Left ventricle myocardium inferior (tissue), 1 donor: Measurements from ENCODE around the gene AMIGO3. TPM values are rescaled to one million over a fixed set of nuclear protein-coding genes. Genes with fewer than 3 reads are reported as not detected.

Experiments
- DNase-seq: peaks from one replicate; pipeline ENCODE4 v3.0.0-alpha.2; 2020
- H3K27ac ChIP-seq: fragments of 200-600 bp; replicated peaks from 2 replicates; pipeline ENCODE4 v1.8.0; 2021
- H3K27me3 ChIP-seq: fragments of 200-600 bp; 2 replicates; pipeline ENCODE4 v1.8.0; 2021; ENCODE audit warnings: low read depth
- H3K36me3 ChIP-seq: fragments of 200-600 bp; 2 replicates; pipeline ENCODE4 v1.8.0; 2021
- H3K4me1 ChIP-seq: fragments of 200-600 bp; 2 replicates; pipeline ENCODE4 v1.8.0; 2021
- H3K4me3 ChIP-seq: fragments of 200-600 bp; 2 replicates; pipeline ENCODE4 v1.8.0; 2021; ENCODE audit warnings: mild to moderate bottlenecking, moderate library complexity
- H3K9me3 ChIP-seq: fragments of 200-600 bp; replicated peaks from 2 replicates; pipeline ENCODE4 v1.8.0; 2021
- intact Hi-C: fragments of 100-400 bp; cut with micrococcal nuclease; formaldehyde crosslinking; loops from one replicate; pipeline ENCODE4 v1.11.0; 2022
- total RNA-seq: library from RNA; stranded (reverse); fragmentation: NEBNext Ultra II Directional; extraction: Animal tissue kit (Norgen Biotek cat#: 25700); gene quantifications from one replicate; pipeline ENCODE4 v1.2.1, GENCODE V29; 2021
- TF ChIP-seq, protein P1 (sequence below): fragments of 200-600 bp; IDR thresholded peaks from 2 replicates; pipeline ENCODE4 v1.8.0; 2021; ENCODE audit warnings: antibody characterized with exemption, mild to moderate bottlenecking, borderline replicate concordance
- donor health status: DM: no; HTN: yes; CAD: no; lungs with severe emphysema.

The AMIGO3 gene
- total RNA-seq, 1 donor from 2014 or later, result not detected

DNA sequence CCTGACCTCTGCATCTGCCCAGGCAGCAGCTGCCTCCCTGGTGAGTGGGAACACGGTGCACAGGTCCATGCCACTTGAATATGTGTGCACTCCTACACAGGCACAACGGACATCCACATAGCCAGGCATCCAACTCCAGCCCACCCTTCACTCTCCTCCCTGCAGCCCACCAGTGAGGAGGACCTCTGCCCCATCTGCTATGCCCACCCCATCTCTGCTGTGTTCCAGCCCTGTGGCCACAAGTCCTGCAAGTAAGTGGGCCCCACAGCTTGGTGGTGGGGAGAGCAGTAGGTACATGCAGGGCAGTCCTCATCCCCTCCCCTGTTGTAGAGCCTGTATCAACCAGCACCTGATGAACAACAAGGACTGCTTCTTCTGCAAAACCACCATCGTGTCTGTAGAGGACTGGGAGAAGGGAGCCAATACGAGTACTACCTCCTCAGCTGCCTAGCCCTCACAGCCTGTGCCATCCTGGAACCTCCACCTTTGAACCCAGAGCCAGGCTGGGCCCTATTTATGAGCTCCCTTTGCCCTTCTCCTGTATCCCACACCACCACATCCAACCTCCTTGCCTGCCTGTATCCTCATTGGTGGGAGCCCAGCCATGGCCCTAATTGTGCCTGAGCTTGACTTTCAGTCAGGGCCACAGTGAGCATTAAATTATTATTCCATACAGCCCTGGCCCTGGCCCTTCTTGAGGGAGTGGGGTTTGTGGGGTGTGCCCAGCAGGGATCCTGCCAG is 1.5 kb upstream of the AMIGO3 start:
- H3K4me1 ChIP-seq, result peaks cover 62% of the 10 kb centered on the region
- peaks cover 36% of the 10 kb centered on the region for H3K36me3 ChIP-seq
- DNase-seq, result peak; percentile 14
- H3K27me3 ChIP-seq, result no peaks in the 10 kb centered on the region
- intact Hi-C loops, result no loop called here
- TF ChIP-seq, protein P1, sequence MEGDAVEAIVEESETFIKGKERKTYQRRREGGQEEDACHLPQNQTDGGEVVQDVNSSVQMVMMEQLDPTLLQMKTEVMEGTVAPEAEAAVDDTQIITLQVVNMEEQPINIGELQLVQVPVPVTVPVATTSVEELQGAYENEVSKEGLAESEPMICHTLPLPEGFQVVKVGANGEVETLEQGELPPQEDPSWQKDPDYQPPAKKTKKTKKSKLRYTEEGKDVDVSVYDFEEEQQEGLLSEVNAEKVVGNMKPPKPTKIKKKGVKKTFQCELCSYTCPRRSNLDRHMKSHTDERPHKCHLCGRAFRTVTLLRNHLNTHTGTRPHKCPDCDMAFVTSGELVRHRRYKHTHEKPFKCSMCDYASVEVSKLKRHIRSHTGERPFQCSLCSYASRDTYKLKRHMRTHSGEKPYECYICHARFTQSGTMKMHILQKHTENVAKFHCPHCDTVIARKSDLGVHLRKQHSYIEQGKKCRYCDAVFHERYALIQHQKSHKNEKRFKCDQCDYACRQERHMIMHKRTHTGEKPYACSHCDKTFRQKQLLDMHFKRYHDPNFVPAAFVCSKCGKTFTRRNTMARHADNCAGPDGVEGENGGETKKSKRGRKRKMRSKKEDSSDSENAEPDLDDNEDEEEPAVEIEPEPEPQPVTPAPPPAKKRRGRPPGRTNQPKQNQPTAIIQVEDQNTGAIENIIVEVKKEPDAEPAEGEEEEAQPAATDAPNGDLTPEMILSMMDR, result no peak
- no peak overlapping the region for H3K4me3 ChIP-seq
- H3K9me3 ChIP-seq, result no peaks in the 10 kb centered on the region
- H3K27ac ChIP-seq, result no peak overlapping the region

DNA sequence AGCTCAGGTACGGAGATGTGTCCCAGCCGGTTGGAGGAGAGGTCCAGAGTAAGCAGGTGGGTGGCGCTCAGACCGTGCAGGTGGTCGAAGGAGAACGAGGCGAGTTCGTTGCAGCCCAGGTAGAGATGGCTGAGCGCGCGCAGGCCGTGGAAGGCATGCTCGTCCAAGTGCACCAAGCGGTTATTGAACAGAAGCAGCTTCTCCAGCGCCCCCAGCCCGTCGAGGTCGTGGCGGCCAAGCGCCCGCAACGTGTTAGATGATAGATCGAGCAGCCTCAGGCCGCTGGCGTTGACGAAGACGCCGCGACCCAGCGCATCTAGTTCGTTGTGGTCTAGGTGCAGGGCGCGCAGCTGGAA is 648 bp downstream of the AMIGO3 start:
- H3K9me3 ChIP-seq, result no peaks in the 10 kb centered on the region
- H3K36me3 ChIP-seq, result peaks cover 40% of the 10 kb centered on the region
- peak overlapping the region; percentile 82 for H3K27ac ChIP-seq
- H3K27me3 ChIP-seq, result no peaks in the 10 kb centered on the region
- DNase-seq, result no peak
- TF ChIP-seq, protein P1, result no peak
- H3K4me1 ChIP-seq, result peaks cover 49% of the 10 kb centered on the region
- peak overlapping the region; percentile 78 for H3K4me3 ChIP-seq
- intact Hi-C loops, result no loop called here

DNA sequence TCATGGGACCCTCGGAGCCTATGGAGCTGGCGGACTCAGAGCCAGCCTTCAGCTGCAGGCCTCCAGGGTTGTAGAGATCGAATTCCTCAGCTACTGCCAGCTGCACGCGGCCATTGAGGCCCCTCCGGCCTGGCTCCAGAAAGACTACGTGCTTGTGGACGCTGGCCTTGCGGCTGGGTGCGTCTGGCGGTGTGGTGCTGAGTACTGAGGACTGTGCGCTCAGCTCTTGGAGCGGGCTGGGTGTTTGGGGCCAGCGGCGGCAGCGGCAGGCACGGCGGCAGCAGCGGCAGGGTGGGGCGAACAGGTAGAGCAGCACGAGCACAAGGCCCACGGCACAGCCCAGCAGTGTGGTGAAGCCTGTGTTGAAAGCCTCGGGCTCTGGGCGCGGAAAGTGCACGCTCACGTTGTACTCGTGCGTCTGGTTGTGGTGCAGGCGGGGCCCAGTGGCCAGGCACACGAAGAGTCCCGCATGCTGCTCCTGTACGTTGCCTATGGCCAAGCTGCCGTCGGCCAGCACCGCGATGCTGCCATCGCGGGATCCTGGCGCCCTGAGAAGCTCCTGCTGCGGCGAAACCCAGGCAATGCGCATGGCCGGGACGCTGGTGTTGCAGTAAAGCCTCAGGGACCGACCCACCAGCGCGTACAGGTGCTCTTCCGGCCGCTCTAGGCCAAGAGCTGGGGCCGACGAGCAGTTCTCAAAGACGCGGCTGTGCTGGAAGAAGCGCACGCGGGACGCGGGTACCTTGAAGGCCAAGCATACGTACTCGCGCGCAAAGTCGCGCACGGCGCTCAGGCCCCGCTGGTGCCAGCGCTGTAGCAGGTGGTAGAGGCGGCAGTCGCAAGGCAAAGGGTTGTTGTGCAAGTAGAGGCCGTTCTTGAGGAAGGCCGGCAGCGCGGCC is 1.3 kb downstream of the AMIGO3 start:
- intact Hi-C loops, result no loop called here
- no peak for DNase-seq
- peaks cover 41% of the 10 kb centered on the region for H3K36me3 ChIP-seq
- TF ChIP-seq, protein P1, result no peak
- no peak overlapping the region for H3K27ac ChIP-seq
- peak overlapping the region; percentile 78 for H3K4me3 ChIP-seq
- H3K27me3 ChIP-seq, result no peaks in the 10 kb centered on the region
- peaks cover 43% of the 10 kb centered on the region for H3K4me1 ChIP-seq
- no peaks in the 10 kb centered on the region for H3K9me3 ChIP-seq

GRCh38 chr3:49717211-49717958 is 2.1 kb downstream of the AMIGO3 start:
- no peak for DNase-seq
- Histone ChIP-seq H3K27me3 (no peaks in the 10 kb centered on the region), H3K27ac (no peak overlapping the region), H3K4me3 (no peak overlapping the region), H3K9me3 (no peaks in the 10 kb centered on the region), H3K4me1 (peaks cover 35% of the 10 kb centered on the region), H3K36me3 (peaks cover 47% of the 10 kb centered on the region)
- intact Hi-C loops, result no loop called here
- TF ChIP-seq, protein P1, result no peak

DNA sequence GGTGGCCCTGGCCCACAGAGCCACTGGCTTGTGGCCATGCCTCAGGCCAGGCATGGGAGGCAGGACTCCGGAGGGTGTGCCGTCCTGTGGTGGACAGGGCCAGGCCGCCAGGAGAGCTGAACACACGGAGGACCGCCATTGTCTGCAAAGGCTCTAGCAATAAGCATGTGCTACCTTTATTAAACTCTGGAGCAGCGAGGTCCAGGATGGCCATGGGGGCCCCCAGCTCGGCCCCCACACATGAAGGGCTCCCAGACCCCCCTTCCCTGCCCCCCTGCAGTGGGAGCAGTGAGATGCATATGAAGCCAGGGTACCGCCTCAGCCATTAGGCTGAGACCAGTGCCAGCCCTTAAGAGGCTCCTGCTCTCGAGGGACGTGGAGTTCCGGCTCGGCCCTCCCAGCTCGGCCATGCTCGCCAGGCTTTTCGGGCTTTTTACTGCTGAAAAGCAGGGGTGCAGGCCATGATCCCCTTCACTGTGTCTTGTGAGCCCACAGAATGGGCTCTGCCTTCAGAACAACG is 2.7 kb downstream of the AMIGO3 start:
- Histone ChIP-seq H3K27ac (no peak overlapping the region), H3K4me3 (no peak overlapping the region), H3K4me1 (peaks cover 29% of the 10 kb centered on the region), H3K27me3 (no peaks in the 10 kb centered on the region), H3K36me3 (peaks cover 43% of the 10 kb centered on the region), H3K9me3 (no peaks in the 10 kb centered on the region)
- intact Hi-C loops, result no loop called here
- TF ChIP-seq, protein P1, result no peak
- no peak for DNase-seq
